Adrenal gland (tissue), 5 donors: ENCODE data around the gene ACTC1.

ENCODE experiments used
- CTCF ChIP-seq, 6 experiments: fragments of 450-650 bp in 4 of 6; fragments of 200-600 bp in 2 of 6; sonication (generic) in 1 of 6; IDR thresholded peaks; 1 replicate in 5 of 6; 2 replicates in 1 of 6; pipeline versions ENCODE4 v1.5.1 to v1.8.0; 2016 to 2021; ENCODE audit warnings: antibody characterized with exemption in 6 of 6, mild to moderate bottlenecking in 2 of 6, moderate library complexity in 1 of 6
- POLR2A ChIP-seq, 2 donors: fragments of 450-650 bp; IDR thresholded peaks; one replicate each; pipeline ENCODE4 v1.6.1; 2017; ENCODE audit warnings: antibody characterized with exemption in 2 of 2, mild to moderate bottlenecking in 2 of 2, moderate library complexity in 1 of 2
- donor health status: DM: no; HTN: no; CAD: no.

GRCh38 chr15:34760909-34761308 is 34.4 kb downstream of the ACTC1 start:
- TF ChIP-seq CTCF (IDR thresholded peaks at IDR 0.05) (no peak), POLR2A (IDR thresholded peaks at IDR 0.05) (no peak)
